ENCODE results near the gene HSPA14.

DNA sequence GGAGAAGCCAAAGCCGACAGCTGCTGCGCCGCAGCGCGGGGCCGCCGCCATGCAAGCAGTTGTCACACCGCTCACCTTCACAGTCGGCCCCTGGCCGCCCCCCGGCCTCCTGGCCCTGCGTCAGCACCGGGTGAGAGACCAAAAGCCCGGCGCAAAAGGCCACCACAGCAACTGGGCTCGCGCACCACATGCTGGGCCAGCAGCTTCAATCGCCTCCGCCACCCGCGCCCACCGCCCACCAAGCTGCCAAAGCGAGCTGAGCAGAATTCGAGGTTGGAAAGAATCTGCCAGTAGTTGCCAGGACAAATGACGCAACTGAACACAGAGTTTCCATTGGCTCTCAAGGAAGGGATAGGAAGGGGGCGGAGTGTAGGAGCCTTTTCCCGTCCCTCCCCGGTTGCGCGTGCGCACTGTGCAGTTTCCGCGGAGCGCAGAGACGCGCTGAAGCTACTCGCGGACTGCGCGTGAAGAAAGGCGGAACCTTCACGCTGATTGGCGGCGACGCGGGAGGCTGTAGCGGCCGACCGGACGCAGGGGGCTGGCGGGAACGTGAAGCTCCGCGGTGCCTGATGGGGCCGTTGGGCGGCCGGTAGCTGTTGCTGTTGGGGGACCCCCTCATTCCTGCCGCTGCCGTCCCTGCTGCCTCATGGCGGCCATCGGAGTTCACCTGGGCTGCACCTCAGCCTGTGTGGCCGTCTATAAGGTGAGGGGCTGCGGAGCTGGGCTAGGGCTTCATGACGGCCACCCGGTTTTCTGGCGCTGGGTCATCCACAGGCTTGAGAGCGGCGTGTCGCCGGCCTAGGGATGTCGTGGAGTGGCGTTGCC is at the start of gene HSPA14, which contains the start of the genes CDNF and MSANTD7:
- TF ChIP-seq, protein P1, sequence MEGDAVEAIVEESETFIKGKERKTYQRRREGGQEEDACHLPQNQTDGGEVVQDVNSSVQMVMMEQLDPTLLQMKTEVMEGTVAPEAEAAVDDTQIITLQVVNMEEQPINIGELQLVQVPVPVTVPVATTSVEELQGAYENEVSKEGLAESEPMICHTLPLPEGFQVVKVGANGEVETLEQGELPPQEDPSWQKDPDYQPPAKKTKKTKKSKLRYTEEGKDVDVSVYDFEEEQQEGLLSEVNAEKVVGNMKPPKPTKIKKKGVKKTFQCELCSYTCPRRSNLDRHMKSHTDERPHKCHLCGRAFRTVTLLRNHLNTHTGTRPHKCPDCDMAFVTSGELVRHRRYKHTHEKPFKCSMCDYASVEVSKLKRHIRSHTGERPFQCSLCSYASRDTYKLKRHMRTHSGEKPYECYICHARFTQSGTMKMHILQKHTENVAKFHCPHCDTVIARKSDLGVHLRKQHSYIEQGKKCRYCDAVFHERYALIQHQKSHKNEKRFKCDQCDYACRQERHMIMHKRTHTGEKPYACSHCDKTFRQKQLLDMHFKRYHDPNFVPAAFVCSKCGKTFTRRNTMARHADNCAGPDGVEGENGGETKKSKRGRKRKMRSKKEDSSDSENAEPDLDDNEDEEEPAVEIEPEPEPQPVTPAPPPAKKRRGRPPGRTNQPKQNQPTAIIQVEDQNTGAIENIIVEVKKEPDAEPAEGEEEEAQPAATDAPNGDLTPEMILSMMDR (IDR thresholded peaks at IDR 0.05; ENCODE audit: low read depth, low read length) = no peak
- no peak for TF ChIP-seq EZH2phosphoT487 (IDR thresholded peaks at IDR 0.05; ENCODE audit: low read depth)

Measured in OCI-LY3 (cell line).